IMR-90 (cell line): ENCODE measurements around the gene SIM2. TPM values are rescaled to one million over a fixed set of nuclear protein-coding genes. Genes with fewer than 3 reads are reported as not detected.

Experiments
- ATAC-seq: fragments of 200-7000 bp; cut with Tn5 transposase; 2 replicates; pipeline ENCODE4 v1.9.1; 2020; ENCODE audit warnings: low read depth, mild to moderate bottlenecking, moderate library complexity
- BruUV-seq: library from RNA; stranded (reverse); fragments of 400-500 nt; replicated peaks from 2 replicates; lab custom pipeline; 2021; lab: Mats Ljungman, UMichigan
- CTCF ChIA-PET: fragments of 300-600 bp; formaldehyde crosslinking; extraction: SDS; loops from one replicate; lab custom pipeline; 2021; ENCODE audit warnings: antibody characterized with exemption; lab: Yijun Ruan, JAX
- POLR2A ChIA-PET: fragments of 300-600 bp; sonication (Branson Sonifier 250); formaldehyde crosslinking; loops from one replicate; lab custom pipeline; 2022; ENCODE audit warnings: antibody characterized with exemption; ENCODE audit not compliant: unreplicated experiment; lab: Charles Lee
- DNase-seq: peaks from one replicate; pipeline ENCODE4 v3.0.0; 2013
- H2AFZ ChIP-seq: replicated peaks from 2 replicates; pipeline ENCODE3; 2013; ENCODE audit warnings: low read length, mild to moderate bottlenecking; ENCODE audit not compliant: poor library complexity
- H2AK5ac ChIP-seq: 2 replicates; pipeline ENCODE4 v1.6.1; 2013; ENCODE audit warnings: low read depth, low read length, inconsistent platforms
- H2AK9ac ChIP-seq: replicated peaks from 2 replicates; pipeline ENCODE3; 2013; ENCODE audit warnings: mild to moderate bottlenecking, low read depth, low read length, moderate library complexity; ENCODE audit not compliant: poor library complexity
- H2BK120ac ChIP-seq: 2 replicates; pipeline ENCODE4 v1.6.1; 2013; ENCODE audit warnings: low read depth, low read length, inconsistent platforms
- H2BK15ac ChIP-seq: 3 replicates; pipeline ENCODE4 v1.6.1; 2013; ENCODE audit warnings: low read depth, low read length, inconsistent platforms
- H2BK20ac ChIP-seq: 2 replicates; pipeline ENCODE4 v1.6.1; 2013; ENCODE audit warnings: low read depth, mild to moderate bottlenecking, inconsistent platforms, low read length, moderate library complexity
- H2BK5ac ChIP-seq: 2 replicates; pipeline ENCODE4 v1.6.1; 2013; ENCODE audit warnings: mild to moderate bottlenecking, low read depth, low read length, inconsistent platforms; ENCODE audit not compliant: poor library complexity, severe bottlenecking
- H3K14ac ChIP-seq: replicated peaks from 2 replicates; pipeline ENCODE4 v1.6.1; 2013; ENCODE audit warnings: low read depth, low read length, inconsistent platforms
- H3K18ac ChIP-seq: 2 replicates; pipeline ENCODE4 v1.6.1; 2013; ENCODE audit warnings: low read depth, low read length, control low read depth
- H3K23ac ChIP-seq: 2 replicates; pipeline ENCODE4 v1.6.1; 2013; ENCODE audit warnings: low read depth, low read length, inconsistent platforms
- H3K27ac ChIP-seq: 2 replicates; pipeline ENCODE4 v1.5.1; 2013; ENCODE audit warnings: mild to moderate bottlenecking, control low read depth, low read length; ENCODE audit not compliant: insufficient read depth
- H3K27me3 ChIP-seq: 2 replicates; pipeline ENCODE4 v1.6.1; 2013; ENCODE audit warnings: low read length; ENCODE audit not compliant: control insufficient read depth, insufficient read depth
- H3K36me3 ChIP-seq: 2 replicates; pipeline ENCODE4 v1.6.1; 2013; ENCODE audit warnings: low read length, mixed read lengths; ENCODE audit not compliant: control insufficient read depth, insufficient read depth
- H3K4ac ChIP-seq: 2 replicates; pipeline ENCODE4 v1.6.1; 2013; ENCODE audit warnings: low read depth, low read length, inconsistent platforms
- H3K4me1 ChIP-seq: 2 replicates; pipeline ENCODE4 v1.6.1; 2013; ENCODE audit warnings: low read length, mixed read lengths; ENCODE audit not compliant: control insufficient read depth, insufficient read depth
- H3K4me2 ChIP-seq: 2 replicates; pipeline ENCODE4 v1.6.1; 2013; ENCODE audit warnings: low read depth, mild to moderate bottlenecking, control low read depth, low read length, moderate library complexity
- H3K4me3 ChIP-seq: 2 replicates; pipeline ENCODE4 v1.5.1; 2013; ENCODE audit warnings: low read depth, mild to moderate bottlenecking, control low read depth, low read length, moderate library complexity; ENCODE audit not compliant: insufficient read depth
- H3K56ac ChIP-seq: 2 replicates; pipeline ENCODE4 v1.6.1; 2013; ENCODE audit warnings: low read length, inconsistent platforms; ENCODE audit not compliant: insufficient read depth; ENCODE audit errors: extremely low read depth
- H3K79me1 ChIP-seq, 2 experiments: 2 replicates each; pipeline ENCODE4 v1.6.1; 2013; ENCODE audit warnings: low read length in 2 of 2, inconsistent platforms in 1 of 2, low read depth in 1 of 2
- H3K9ac ChIP-seq: 2 replicates; pipeline ENCODE4 v1.6.1; 2013; ENCODE audit warnings: low read depth, low read length, control low read depth
- H3K9me1 ChIP-seq: 2 replicates; pipeline ENCODE4 v1.6.1; 2013; ENCODE audit warnings: low read length, inconsistent platforms; ENCODE audit not compliant: insufficient read depth
- H3K9me3 ChIP-seq: 2 replicates; pipeline ENCODE4 v1.6.1; 2013; ENCODE audit warnings: low read length; ENCODE audit not compliant: control insufficient read depth, insufficient read depth
- H4K20me1 ChIP-seq: 2 replicates; pipeline ENCODE4 v1.6.1; 2013; ENCODE audit warnings: low read length, inconsistent platforms; ENCODE audit not compliant: insufficient read depth
- H4K5ac ChIP-seq: 2 replicates; pipeline ENCODE4 v1.6.1; 2013; ENCODE audit warnings: mild to moderate bottlenecking, low read depth, low read length, control low read depth
- H4K8ac ChIP-seq, 2 experiments: 2 replicates each; pipeline ENCODE4 v1.6.1; 2013; ENCODE audit warnings: low read depth in 2 of 2, low read length in 2 of 2, control low read depth in 1 of 2, inconsistent platforms in 1 of 2
- H4K91ac ChIP-seq: 2 replicates; pipeline ENCODE4 v1.6.1; 2013; ENCODE audit warnings: low read depth, low read length, inconsistent platforms; ENCODE audit not compliant: insufficient read depth
- BHLHE40 ChIP-seq: fragments of 150-350 bp; IDR thresholded peaks from 2 replicates; pipeline ENCODE4 v1.6.1; 2016; ENCODE audit warnings: mild to moderate bottlenecking, low read depth, low read length
- CEBPB ChIP-seq: IDR thresholded peaks from 2 replicates; pipeline ENCODE4 v1.6.1; 2012; ENCODE audit warnings: low read depth, low read length, improper control_type of control experiment
- FOS ChIP-seq: fragments of 150-350 bp; IDR thresholded peaks from 2 replicates; pipeline ENCODE4 v1.6.1; 2016; ENCODE audit warnings: low read depth, low read length
- MAFK ChIP-seq: IDR thresholded peaks from 2 replicates; pipeline ENCODE4 v1.6.1; 2012; ENCODE audit warnings: low read depth, low read length, improper control_type of control experiment
- MAZ ChIP-seq: IDR thresholded peaks from 2 replicates; pipeline ENCODE4 v1.6.1; 2012; ENCODE audit warnings: low read depth, mild to moderate bottlenecking, low read length, improper control_type of control experiment, moderate library complexity, borderline replicate concordance
- NFE2L2 ChIP-seq: fragments of 150-350 bp; IDR thresholded peaks from 2 replicates; pipeline ENCODE4 v1.6.1; 2016; ENCODE audit warnings: low read depth, mild to moderate bottlenecking, low read length
- RCOR1 ChIP-seq: IDR thresholded peaks from 2 replicates; pipeline ENCODE4 v1.6.1; 2012; ENCODE audit warnings: mild to moderate bottlenecking, low read length, improper control_type of control experiment; ENCODE audit not compliant: insufficient replicate concordance
- WGBS, 2 experiments: methylation state at CpG; one replicate each; pipeline versions ENCODE4 v1.1.5 to v1.1.7; 2013; ENCODE audit warnings: missing lambda C conversion rate in 2 of 2; ENCODE audit not compliant: insufficient read length in 1 of 2; ENCODE audit errors: extremely low coverage in 2 of 2; 5-methylcytosine and 5-hydroxymethylcytosine counted together
- dilution Hi-C: fragments of 300-500 bp; cut with HindIII; formaldehyde crosslinking; loops from one replicate; pipeline ENCODE4 v1.14.3; 2018; ENCODE audit warnings: low sequenced_read_pairs; ENCODE audit not compliant: unreplicated experiment
- in situ Hi-C: fragments of 300-500 bp; cut with MboI; formaldehyde crosslinking; loops from 3 replicates; pipeline ENCODE4 v1.14.3; 2019; ENCODE audit warnings: low sequenced_read_pairs, inconsistent platforms, mixed read lengths
- intact Hi-C: fragments of 100-400 bp; cut with micrococcal nuclease; formaldehyde crosslinking; loops from 2 replicates; pipeline ENCODE4 v1.10.0; 2022
- polyA plus RNA-seq, 3 experiments: library from polyadenylated mRNA; depleted of rRNA; stranded (reverse); fragments of >200 nt; gene quantifications; 2 replicates each; pipeline ENCODE4 v1.2.3, GENCODE V29; 2012; ENCODE audit warnings: low replicate concordance in 1 of 3
- total RNA-seq: library from RNA; depleted of rRNA; stranded (reverse); fragments of >200 nt; gene quantifications from 2 replicates; pipeline ENCODE4 v1.2.3, GENCODE V29; 2012
- TF ChIP-seq, protein P1 (sequence below): fragments of 150-350 bp; IDR thresholded peaks from 2 replicates; pipeline ENCODE4 v1.6.1; 2017; ENCODE audit warnings: mild to moderate bottlenecking, antibody characterized with exemption, low read length, low read depth

Gene SIM2
- total and polyA plus RNA-seq, 2 of the 4 experiments (the other 2 are of a cell fraction), result 2.2 to 7.5 TPM

DNA sequence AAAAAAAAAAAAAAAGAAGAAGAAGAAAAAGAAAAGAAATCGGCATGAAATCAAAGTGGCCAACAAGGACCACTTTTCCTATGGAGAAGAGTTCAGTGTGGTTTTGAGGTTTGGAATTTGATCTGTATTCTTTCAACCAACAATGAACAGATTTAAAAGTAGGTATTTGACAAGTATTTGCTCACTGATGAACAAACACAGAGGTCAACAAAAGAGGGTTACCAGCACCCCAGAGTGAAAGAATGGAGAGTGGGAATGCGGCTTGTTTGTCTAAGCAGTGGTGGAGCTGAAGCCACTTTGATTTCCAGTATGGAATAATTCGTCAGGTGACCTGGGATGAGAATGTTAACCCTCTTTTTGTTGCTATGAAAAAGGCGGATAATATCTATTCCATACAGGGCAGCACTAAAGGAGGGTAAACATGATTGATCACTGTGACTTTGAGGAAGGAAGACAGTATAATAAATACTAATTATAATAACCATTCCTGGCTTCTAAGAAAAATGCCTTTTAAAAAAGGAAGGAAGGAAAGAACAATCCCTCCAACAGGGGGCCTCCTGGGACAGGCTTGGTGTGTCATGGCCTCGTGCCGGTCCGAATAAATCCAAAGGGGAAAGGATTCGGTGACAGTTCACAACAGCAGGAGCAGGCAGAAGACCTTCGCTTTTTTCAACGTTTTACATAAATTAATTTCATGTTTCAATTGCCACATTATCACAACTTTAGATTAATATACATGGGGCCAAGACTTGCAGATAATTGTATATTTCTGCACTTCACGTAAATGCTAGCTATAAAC lies 37.2 kb upstream of the SIM2 start (continued):
- TF ChIP-seq MAZ, result no peak

DNA sequence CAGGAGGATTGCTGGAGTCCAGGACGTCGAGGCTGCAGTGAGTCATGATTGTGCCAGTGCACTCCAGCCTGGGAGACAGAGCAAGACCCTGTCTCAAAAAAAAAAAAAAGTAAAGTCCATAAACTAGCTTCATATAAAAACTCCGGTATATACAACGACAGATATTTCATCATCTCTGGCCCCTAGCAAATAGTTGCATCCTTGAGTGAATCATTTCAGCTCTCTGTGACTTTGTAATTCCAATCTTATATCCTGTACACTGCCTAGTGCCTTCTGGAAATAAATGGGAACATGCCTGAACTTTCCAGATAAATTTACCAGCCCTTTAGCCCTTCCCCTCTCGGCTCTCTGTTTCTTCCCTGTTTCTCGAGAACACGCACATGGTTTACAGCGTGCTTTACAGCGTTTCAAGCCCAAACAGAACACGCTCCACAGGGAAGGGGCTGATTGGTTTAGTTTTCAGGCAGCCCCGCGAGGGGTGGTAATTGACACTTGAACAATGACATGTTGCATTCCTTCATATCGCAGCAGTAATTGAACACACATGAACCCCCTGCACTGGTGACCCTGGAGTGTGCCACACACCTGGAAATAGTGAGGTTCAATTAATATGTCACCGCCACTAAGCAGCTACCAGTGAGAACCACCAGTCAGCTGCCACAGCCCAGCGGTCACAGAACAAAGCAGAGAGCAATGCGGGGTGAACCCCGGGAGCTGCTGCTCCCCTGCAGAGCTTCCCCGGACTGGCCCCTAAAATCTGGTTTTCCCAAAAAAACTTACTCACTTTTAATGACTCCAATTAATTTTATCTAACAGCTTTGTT lies 35.7 kb upstream of the SIM2 start:
- Histone ChIP-seq H2AK9ac (peak overlapping the region; percentile 33), H2AK5ac (no peak overlapping the region; the same call in 1 of the 2 replicates), H3K4me1 (peaks cover 3% of the 10 kb centered on the region; the same call in 1 of the 2 replicates), H2BK5ac (no peak overlapping the region), H3K9ac (no peak overlapping the region), H3K18ac (no peak overlapping the region), H4K5ac (no peak overlapping the region), H3K14ac (no peak overlapping the region), H3K4me2 (peak overlapping the region; percentile 18; the same call in 1 of the 2 replicates), H3K23ac (no peak overlapping the region), H4K20me1 (no peaks in the 10 kb centered on the region), H3K4ac (peak overlapping the region; percentile 41; the same call in 1 of the 2 replicates), H3K27ac (no peak overlapping the region), H2AFZ (peak overlapping the region; percentile 64), H3K79me1 (no peaks in the 10 kb centered on the region), H3K36me3 (no peaks in the 10 kb centered on the region), H2BK15ac (0 out of 3 replicates have a peak overlapping the region, but pooled peaks have one; percentile 26), H3K9me3 (no peaks in the 10 kb centered on the region), H3K9me1 (0 out of 2 replicates have a peak, but pooled peaks cover 3% of the 10 kb centered on the region), H4K91ac (no peak overlapping the region), H2BK20ac (no peak overlapping the region), H4K8ac (no peak overlapping the region), H3K27me3 (peaks cover 41% of the 10 kb centered on the region), H3K4me3 (no peak overlapping the region), H3K56ac (no peak overlapping the region), H2BK120ac (no peak overlapping the region)
- POLR2A ChIA-PET, result no interaction called here
- no peak for TF ChIP-seq FOS
- TF ChIP-seq, protein P1, sequence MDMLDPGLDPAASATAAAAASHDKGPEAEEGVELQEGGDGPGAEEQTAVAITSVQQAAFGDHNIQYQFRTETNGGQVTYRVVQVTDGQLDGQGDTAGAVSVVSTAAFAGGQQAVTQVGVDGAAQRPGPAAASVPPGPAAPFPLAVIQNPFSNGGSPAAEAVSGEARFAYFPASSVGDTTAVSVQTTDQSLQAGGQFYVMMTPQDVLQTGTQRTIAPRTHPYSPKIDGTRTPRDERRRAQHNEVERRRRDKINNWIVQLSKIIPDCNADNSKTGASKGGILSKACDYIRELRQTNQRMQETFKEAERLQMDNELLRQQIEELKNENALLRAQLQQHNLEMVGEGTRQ, result no peak
- TF ChIP-seq MAFK, result no peak
- no peak for TF ChIP-seq RCOR1
- TF ChIP-seq BHLHE40, result no peak
- no peak for TF ChIP-seq NFE2L2
- peak; percentile 75 for TF ChIP-seq CEBPB
- DNase-seq (peak; percentile 33), ATAC-seq (peak; percentile 48)
- CTCF ChIA-PET, result interaction anchor here (0.5 to 2.4 kb wide), 4 partner anchors 48 to 254 kb away, joined by 3 to 10 read pairs (median 8); no protein-coding TSS in a partner anchor
- in situ Hi-C loops, result no loop called here
- 10% methylated on average over 2 of the region's 18 CpGs; no CpG with 5 or more reads in 1 of the 2 experiments for WGBS, 2 experiments
- intact Hi-C loops, result loop anchor here (2.0 kb wide), 1 partner anchor 256 kb away; no protein-coding TSS in a partner anchor
- no TSS peak for BruUV-seq
- dilution Hi-C loops, result no loop called here
